ENCODE data around the gene SNX20. TPM values are rescaled to one million over a fixed set of nuclear protein-coding genes. Genes with fewer than 3 reads are reported as not detected.

Gene SNX20
- total RNA-seq, 1 experiment from 2014 or later = not detected

- H3K4me3 Mint-ChIP-seq = no peak overlapping the region
- H2BK12ac ChIP-seq (ENCODE audit: insufficient read length, low read depth, low read length) = no peak overlapping the region
- no peak overlapping the region for H2BK20ac ChIP-seq (ENCODE audit: low read depth, low read length, poor library complexity, severe bottlenecking)
- H3K27me3 Mint-ChIP-seq (ENCODE audit: low read depth) = no peaks in the 10 kb centered on the region; the same call in 1 of the 2 replicates
- H3K27ac ChIP-seq (ENCODE audit: insufficient read length, low read depth, low read length) = no peak overlapping the region
- DNase-seq = no peak
- TF ChIP-seq, protein P1, sequence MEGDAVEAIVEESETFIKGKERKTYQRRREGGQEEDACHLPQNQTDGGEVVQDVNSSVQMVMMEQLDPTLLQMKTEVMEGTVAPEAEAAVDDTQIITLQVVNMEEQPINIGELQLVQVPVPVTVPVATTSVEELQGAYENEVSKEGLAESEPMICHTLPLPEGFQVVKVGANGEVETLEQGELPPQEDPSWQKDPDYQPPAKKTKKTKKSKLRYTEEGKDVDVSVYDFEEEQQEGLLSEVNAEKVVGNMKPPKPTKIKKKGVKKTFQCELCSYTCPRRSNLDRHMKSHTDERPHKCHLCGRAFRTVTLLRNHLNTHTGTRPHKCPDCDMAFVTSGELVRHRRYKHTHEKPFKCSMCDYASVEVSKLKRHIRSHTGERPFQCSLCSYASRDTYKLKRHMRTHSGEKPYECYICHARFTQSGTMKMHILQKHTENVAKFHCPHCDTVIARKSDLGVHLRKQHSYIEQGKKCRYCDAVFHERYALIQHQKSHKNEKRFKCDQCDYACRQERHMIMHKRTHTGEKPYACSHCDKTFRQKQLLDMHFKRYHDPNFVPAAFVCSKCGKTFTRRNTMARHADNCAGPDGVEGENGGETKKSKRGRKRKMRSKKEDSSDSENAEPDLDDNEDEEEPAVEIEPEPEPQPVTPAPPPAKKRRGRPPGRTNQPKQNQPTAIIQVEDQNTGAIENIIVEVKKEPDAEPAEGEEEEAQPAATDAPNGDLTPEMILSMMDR (conservative IDR thresholded peaks at IDR 0.05) = no peak
- no peaks in the 10 kb centered on the region for H3K36me3 Mint-ChIP-seq (ENCODE audit: insufficient read depth in 1 of 3, low read depth in 3 of 3)
- no peak overlapping the region for H3K9ac ChIP-seq (ENCODE audit: extremely low read depth, insufficient read length, low read length)
- no peak overlapping the region for H4K91ac ChIP-seq (ENCODE audit: insufficient read length, low read depth, low read length)
- no peak overlapping the region for H3K56ac ChIP-seq (ENCODE audit: insufficient read length, low read depth, low read length)
- H3K14ac ChIP-seq (ENCODE audit: insufficient read depth, low read length) = no peak overlapping the region
- no CpG with 5 or more reads among the region's 1 CpG for WGBS (ENCODE audit: extremely low coverage, insufficient read length, low lambda C conversion rate)
- H2AFZ ChIP-seq (ENCODE audit: low read length) = no peak overlapping the region
- H4K8ac ChIP-seq (replicated peaks; ENCODE audit: insufficient read length, low read depth, low read length) = no peak overlapping the region
- H4K5ac ChIP-seq (ENCODE audit: insufficient read length, low read depth, low read length) = no peak overlapping the region
- no peak overlapping the region for H2BK5ac ChIP-seq (ENCODE audit: insufficient read length, low read length)
- H3K27me3 ChIP-seq (ENCODE audit: insufficient read depth, low read length) = no peaks in the 10 kb centered on the region
- H3K4ac ChIP-seq (ENCODE audit: low read depth, low read length) = no peak overlapping the region
- H3K9me3 ChIP-seq (ENCODE audit: control insufficient read depth, low read depth, low read length) = peaks cover 4% of the 10 kb centered on the region
- H3K18ac ChIP-seq (ENCODE audit: insufficient read length, low read depth, low read length) = no peak overlapping the region
- no peak overlapping the region for H3K4me2 ChIP-seq (ENCODE audit: insufficient read depth, insufficient read length, low read length)
- H3K27ac Mint-ChIP-seq = no peak overlapping the region; a peak in 1 of 7 replicates
- no peaks in the 10 kb centered on the region for H4K20me1 ChIP-seq (ENCODE audit: control insufficient read depth, insufficient read depth, insufficient read length)
- no peaks in the 10 kb centered on the region for H3K23me2 ChIP-seq (ENCODE audit: insufficient read length, low read depth, low read length, poor library complexity, severe bottlenecking)
- no peak overlapping the region for H3T11ph ChIP-seq (ENCODE audit: low read length)
- H3K9me3 Mint-ChIP-seq = peaks cover 0 to 3% of the 10 kb centered on the region in 2 experiments; a peak in 2 of 5 replicates
- H2BK120ac ChIP-seq (ENCODE audit: low read depth, low read length, poor library complexity, severe bottlenecking) = no peak overlapping the region
- H3K79me1 ChIP-seq (ENCODE audit: insufficient read depth, low read depth, low read length, poor library complexity, severe bottlenecking) = no peaks in the 10 kb centered on the region
- no peak overlapping the region for H2BK15ac ChIP-seq (ENCODE audit: low read depth, low read length)
- no peak overlapping the region for H3K23ac ChIP-seq (ENCODE audit: insufficient read length, low read depth, low read length)
- H3K4me1 Mint-ChIP-seq = peaks cover 12 to 14% of the 10 kb centered on the region in 2 experiments
- no peak overlapping the region for H2AK5ac ChIP-seq (ENCODE audit: insufficient read length, low read length)
- H3K4me1 ChIP-seq (ENCODE audit: insufficient read depth, low read length) = no peaks in the 10 kb centered on the region; the same call in 1 of the 2 replicates
- H3K79me2 ChIP-seq (ENCODE audit: insufficient read depth, low read length) = no peaks in the 10 kb centered on the region
These were observed 41.3 kb upstream of the SNX20 start for GRCh38 chr16:50722405-50722737.

All from H9 (cell line).